ENCODE data around the gene TMEM108. TPM values are rescaled to one million over a fixed set of nuclear protein-coding genes. Genes with fewer than 3 reads are reported as not detected.

Gene TMEM108
- total and polyA plus RNA-seq, 12 donors, result 0.40 to 4.0 (median 1.5) TPM

DNA sequence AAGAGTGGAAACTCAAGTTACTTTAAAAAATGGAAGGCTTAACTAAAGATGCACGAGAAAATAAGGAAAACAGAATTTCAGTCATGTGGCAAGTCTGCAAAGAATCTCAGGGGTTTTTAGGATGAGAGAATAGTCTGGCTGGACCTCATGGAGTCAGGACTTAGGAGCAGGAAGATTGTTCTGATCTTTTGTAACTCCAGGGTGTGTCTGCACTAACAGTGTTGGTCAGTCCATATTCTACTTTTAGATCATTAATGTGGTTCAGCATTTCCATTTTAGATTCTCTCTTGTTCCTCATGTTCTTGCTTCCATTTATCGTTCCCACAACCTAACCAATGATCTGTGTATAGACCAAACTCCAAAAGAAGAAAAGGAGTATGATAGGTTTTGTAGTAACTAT lies 15.3 kb downstream of the TMEM108 start:
- Histone ChIP-seq H3K27ac (no peak overlapping the region), H3K4me3 (no peak overlapping the region), H3K27me3 (no peaks in the 10 kb centered on the region), H3K36me3 (no peaks in the 10 kb centered on the region), H3K9me3 (no peaks in the 10 kb centered on the region), H3K4me1 (no peaks in the 10 kb centered on the region)
- no peak for ATAC-seq
- no peak for DNase-seq
- TF ChIP-seq CTCF (IDR thresholded peaks at IDR 0.05), result no peak
- WGBS, 2 donors, result 68 to 78% methylated on average over 2 of the region's 2 CpGs
- intact Hi-C loops (cut with DNase I), result no loop called here

- intact Hi-C loops (cut with DNase I), result no loop called here
- TF ChIP-seq CTCF (IDR thresholded peaks at IDR 0.05), result no peak
- Histone ChIP-seq H3K9me3 (no peaks in the 10 kb centered on the region), H3K4me3 (no peak overlapping the region), H3K36me3 (no peaks in the 10 kb centered on the region), H3K4me1 (no peaks in the 10 kb centered on the region), H3K27me3 (no peaks in the 10 kb centered on the region), H3K27ac (no peak overlapping the region)
- no peak for ATAC-seq
- WGBS, 2 donors, result 72 to 77% methylated on average over 1 of the region's 1 CpG
- no peak for DNase-seq
These were observed 16.4 kb downstream of the TMEM108 start for GRCh38 chr3:133054586-133054985.

GRCh38 chr3:133055339-133055738 lies 17.1 kb downstream of the TMEM108 start:
- ATAC-seq (no peak), DNase-seq (no peak)
- intact Hi-C loops (cut with DNase I), result no loop called here
- Histone ChIP-seq H3K4me1 (no peaks in the 10 kb centered on the region), H3K36me3 (no peaks in the 10 kb centered on the region), H3K27ac (no peak overlapping the region), H3K9me3 (no peaks in the 10 kb centered on the region), H3K4me3 (no peak overlapping the region), H3K27me3 (no peaks in the 10 kb centered on the region)
- WGBS, 2 donors, result 38 to 39% methylated on average over 1 of the region's 1 CpG
- TF ChIP-seq CTCF (IDR thresholded peaks at IDR 0.05), result no peak

- WGBS, 2 donors, result 80 to 83% methylated on average over 4 of the region's 4 CpGs
- Histone ChIP-seq H3K9me3 (no peaks in the 10 kb centered on the region), H3K4me1 (no peaks in the 10 kb centered on the region), H3K27ac (no peak overlapping the region), H3K36me3 (no peaks in the 10 kb centered on the region), H3K4me3 (no peak overlapping the region), H3K27me3 (no peaks in the 10 kb centered on the region)
- intact Hi-C loops (cut with DNase I), result no loop called here
- ATAC-seq (no peak), DNase-seq (no peak)
- no peak for TF ChIP-seq CTCF (IDR thresholded peaks at IDR 0.05)
These were observed 20.1 kb downstream of the TMEM108 start for GRCh38 chr3:133058243-133058642.

DNA sequence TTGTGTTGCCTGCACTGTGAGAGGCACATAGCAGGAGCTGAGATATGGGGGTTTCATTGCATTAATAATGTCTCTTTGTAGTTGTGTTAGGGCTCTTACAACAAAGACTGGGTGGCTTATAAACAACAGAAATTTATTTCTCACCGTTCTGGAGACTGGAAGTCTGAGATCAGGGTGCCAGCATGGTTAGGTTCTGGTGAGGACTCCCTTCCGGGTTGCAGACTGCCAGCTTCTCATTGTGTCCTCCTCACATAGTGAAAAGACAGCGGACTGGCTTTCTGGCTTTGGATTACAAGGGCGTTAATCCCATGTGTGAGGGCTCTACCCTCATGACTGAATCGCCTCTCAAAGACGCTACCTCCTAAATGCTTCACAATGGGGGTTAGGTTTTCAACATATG lies 20.6 kb downstream of the TMEM108 start:
- Histone ChIP-seq H3K27ac (no peak overlapping the region), H3K27me3 (no peaks in the 10 kb centered on the region), H3K36me3 (no peaks in the 10 kb centered on the region), H3K4me1 (no peaks in the 10 kb centered on the region), H3K4me3 (no peak overlapping the region), H3K9me3 (no peaks in the 10 kb centered on the region)
- ATAC-seq (no peak), DNase-seq (no peak)
- WGBS, 2 donors, result 60 to 75% methylated on average over 6 of the region's 6 CpGs
- TF ChIP-seq CTCF (IDR thresholded peaks at IDR 0.05), result no peak
- intact Hi-C loops (cut with DNase I), result no loop called here
